ENCODE data around the gene DHPS.
"Not testable (repeated sequence)": the region's sequence is repeated elsewhere in the genome, so short reads cannot be mapped to it uniquely, and the experiment has no call there.

Gene DHPS

DNA sequence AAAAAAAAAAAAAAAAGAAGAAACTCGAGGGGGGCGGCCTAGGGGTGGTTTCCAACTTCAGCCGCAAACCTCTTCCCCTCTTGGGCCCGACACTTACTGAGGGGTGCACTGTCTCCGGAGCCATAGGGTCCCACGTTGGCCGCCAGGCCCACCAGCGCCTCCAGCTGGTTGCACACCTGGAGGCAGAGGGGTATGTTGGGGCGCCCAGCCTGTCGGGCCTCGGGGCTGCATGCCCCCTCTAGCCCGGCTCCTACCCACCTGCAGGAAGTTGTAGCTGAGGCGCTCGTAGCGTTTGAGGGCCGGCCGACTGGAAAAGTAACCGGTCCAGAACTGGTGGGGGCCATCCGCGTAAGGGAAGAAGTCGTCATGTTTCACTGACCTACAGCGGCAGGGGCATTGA is 23.7 kb downstream of the DHPS start:
- no peak for DNase-seq
- intact Hi-C loops (cut with DNase I) = no loop called here

DNA sequence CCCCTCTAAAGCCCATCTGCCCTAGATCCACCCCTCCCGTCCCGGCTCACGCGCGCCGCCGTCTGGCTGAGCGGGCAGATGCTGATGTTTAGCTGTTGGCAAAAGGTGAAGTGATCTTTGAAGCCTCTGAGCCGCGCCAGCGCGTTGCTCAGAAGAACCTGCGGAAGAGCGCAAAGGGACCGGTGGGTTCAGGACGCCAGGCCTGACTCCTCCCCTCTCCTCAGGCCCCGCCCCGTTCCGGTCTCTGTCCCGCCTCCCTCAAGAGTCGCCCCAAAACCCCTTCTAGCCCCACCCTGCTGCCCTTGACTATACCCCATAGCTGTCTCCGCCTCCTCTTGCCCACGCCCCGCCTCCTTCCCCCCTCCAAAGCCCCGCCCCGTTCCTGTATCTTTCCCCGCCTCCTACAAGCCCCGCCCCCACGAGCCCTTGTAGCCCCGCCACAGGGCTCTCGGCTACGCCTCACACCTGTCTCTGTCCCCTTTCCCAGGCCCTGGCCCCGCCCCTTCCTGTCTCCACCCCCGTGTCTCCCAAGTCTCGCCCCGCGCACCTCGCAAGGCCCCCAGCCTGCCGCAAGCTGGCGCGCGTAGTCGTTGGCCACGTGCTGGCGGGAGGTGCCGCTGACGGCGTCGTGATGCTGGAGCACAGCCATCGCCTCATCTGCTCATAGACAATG is 24.6 kb downstream of the DHPS start:
- intact Hi-C loops (cut with DNase I) = no loop called here
- DNase-seq = no peak

DNA sequence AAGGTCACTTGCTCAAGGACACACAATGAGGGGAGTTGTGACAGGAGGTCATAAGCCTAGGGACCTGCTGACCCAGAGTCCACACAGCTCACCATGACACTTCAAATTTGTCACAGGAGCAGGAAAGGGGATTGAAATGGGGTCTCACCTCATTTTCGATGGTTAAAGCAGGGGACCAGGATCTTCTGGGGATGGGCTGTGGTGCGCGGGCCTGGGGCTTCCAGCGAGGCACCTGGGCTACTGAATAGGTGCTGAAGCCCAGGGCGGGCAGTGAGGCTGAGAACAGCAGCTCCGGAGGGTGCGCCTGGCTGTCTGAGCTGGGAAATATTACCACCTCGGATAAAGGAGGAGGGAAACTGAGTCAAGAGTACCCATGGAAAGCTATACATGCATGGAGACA is 26.1 kb downstream of the DHPS start:
- DNase-seq = no peak
- intact Hi-C loops (cut with DNase I) = no loop called here

DNA sequence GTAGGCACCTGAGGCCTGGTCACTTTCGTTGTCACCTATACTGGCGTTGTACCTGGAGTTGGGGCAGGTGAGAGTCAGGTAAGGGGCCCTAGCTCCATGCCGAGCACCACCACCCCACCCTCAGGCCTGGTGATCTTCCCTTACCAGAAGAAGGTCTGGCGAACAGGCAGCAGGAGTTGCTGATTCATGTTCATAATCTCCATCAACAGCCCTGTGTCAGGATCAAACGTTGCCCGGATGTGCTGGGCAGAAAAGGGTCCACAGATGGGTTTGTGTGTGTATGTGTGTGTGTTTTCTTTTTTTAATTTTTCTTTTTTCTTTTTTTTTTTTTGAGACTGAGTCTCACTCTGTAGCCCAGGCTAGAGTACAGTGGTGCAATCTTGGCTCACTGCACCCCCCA is 29.5 kb downstream of the DHPS start:
- intact Hi-C loops (cut with DNase I) = no loop called here

DNA sequence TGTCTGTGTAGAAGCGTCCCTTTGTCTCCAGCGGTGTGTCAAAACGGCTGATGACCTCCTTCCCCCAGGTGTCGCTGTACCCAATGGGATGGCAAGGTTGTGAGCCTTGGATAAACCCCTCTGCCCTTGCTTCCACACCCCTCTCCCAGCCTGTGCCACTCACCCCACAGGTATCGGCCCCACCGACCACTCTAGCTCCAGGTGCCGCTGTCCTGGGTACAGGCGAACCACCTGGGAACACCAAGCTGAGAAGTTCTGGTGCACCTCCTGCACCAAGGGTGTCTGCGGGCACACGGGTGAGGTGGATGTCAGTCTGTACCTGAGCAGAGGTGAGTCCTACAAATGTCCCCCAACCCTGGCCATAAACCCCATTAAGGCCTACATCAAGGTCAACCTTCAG is 31.7 kb downstream of the DHPS start:
- DNase-seq = no peak
- intact Hi-C loops (cut with DNase I) = no loop called here

More for the DNA sequence above, 29.5 kb downstream of the DHPS start:
- no peak for DNase-seq

DNA sequence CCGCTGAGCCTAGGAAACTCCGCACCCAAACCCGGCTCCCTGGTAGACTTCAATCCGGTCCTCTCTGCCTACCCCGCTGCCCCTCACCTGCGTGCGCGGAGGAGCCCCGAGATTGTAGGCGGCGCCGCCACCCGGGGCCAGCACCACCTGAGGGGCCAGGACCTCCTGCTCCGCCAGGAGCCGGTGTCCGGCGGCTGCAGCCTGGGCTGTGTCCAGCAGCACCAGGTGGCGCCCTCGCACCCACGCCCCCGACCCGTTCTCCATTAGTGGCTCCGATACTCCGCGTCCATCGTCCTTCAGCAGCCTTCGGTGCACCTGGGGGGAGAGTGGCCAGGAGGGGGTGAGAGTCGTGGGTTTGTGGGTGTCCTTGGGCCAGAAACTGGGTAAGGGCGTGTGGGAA is 33.6 kb downstream of the DHPS start:
- peak in 1 of 42 donors; percentile 52 for DNase-seq
- intact Hi-C loops (cut with DNase I) = no loop called here

DNA sequence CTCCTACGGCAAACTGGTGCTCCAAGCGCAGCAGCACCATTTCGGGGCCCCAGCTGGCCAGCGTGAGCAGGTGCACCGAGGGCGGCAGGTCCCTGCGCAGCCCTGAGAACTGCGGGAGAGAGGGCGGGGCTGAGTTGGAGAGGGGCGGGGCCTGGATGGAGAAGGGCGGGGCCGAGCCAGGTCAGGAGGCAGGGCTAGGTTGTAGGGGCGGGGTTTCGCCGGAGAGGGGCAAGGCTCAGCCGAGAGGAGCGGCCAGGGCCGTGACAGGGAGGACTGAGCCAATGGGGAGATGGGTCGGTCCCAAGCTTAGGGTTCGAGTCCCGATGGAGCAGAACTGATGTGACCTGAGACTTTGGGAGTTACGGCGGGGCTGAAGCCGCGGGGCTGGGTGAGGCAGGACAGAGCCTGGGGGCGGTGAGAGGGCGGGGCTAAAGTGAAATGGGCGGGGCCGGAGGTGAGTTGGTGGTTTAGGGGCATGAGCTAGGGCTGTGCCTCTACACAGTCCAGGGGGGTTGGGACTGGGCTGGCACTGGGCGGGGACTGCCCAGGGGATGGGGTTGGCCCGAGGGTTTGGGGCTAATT is 34.1 kb downstream of the DHPS start:
- peak in 36 of 42 donors; percentile 24 to 76 (median 58) for DNase-seq
- intact Hi-C loops (cut with DNase I) = no loop called here

DNA sequence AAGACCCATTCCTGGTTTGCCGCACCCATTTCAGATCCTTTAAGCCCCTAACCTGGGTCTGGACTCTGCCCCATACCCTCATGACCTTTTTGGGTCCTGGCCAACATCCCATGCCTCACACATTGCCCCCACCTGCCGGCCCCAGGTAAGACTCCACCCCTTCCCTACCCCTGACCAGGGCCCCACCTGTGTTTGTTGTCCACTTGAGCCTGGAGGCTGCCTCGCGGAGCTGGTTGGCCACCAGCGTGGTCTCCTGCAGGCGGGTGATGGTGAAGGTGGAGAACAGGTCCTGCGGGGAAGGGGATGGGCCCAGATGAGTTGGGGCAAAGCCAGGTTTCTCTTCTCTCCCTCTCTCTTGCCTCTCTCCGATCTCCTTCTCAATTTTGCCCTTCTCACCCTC is 34.6 kb downstream of the DHPS start:
- intact Hi-C loops (cut with DNase I) = no loop called here
- no peak for DNase-seq

DNA sequence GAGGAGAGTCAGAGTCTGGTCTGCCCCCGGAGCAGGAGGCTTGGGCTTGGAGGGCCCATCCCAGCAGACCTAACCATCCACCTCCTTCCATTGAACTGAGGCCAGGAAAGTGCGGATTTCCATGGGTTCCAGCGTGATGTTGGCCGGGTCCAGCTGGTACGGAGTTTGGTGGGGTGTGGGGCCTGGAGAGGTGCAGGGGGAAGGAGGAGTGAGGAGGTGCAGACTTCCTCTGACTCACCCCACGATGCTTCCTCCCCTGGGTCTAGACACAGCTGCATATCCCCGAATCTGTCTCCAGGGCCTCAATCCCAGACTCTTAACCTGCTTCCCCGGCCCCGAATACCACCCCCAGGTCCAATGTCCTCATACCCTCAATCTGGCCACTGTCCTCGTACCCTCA is 35.1 kb downstream of the DHPS start:
- DNase-seq = no peak
- intact Hi-C loops (cut with DNase I) = no loop called here

DNA sequence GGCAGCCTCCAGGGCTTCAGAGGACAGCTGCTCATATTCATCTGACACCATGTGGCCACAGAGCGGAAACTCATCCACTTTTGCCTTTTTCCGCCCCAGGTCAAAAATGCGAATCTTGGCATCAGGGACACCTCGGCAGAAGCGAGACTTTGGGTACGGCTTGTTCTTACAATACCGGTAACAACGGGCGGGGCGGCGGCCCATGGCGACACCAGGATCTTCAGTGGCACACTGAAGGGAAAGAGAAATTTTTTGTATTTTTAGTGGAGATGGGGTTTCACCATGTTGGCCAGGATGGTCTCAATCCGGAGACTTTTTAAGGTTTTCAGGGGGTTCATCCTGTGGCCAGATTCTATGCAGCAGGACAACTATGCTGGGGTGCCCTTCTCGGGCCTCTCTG is 38.0 kb downstream of the DHPS start:
- DNase-seq; intact Hi-C loops (cut with DNase I): not testable (repeated sequence)

DNA sequence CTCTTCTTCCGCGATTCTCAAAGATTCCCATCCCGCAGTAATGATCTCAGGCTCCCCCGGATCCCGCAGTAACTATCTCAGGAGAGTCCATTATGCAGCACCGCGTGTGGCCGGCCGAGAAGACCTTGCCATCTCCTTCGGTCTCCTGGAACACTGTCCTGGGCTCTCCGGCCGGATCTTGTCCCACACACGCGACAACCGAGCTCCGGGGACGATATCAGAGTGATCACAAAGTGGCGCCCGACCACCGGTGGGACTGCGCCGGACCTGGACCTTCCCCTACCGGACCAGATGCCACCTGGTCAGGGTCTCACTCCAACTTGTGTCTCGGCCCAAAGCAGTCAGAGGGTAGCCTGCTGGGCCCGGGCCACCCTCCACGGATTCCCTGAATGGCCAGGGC is 39.2 kb downstream of the DHPS start:
- no peak for DNase-seq
- intact Hi-C loops (cut with DNase I) = no loop called here

DNA sequence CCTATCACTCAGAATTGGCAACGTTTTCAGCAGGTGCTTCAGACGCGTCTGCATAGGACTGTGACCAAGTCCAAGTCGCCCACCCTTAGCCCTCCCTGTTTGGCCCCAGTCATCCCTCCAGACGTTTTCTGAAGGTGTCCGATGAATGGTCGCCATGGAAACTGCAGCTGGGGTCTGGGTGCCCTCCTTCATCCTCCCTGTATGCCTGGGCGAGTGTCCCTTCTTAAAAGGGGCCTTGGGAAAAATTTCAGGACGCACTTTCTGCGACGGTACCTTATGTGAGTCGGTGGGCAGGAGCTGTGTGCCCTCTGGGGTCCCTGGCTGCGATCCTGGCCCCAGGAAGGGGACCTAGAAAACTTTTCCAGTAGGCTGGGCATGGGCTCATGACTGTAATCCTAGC is 40.2 kb downstream of the DHPS start:
- intact Hi-C loops (cut with DNase I) = no loop called here
- DNase-seq = no peak

DNA sequence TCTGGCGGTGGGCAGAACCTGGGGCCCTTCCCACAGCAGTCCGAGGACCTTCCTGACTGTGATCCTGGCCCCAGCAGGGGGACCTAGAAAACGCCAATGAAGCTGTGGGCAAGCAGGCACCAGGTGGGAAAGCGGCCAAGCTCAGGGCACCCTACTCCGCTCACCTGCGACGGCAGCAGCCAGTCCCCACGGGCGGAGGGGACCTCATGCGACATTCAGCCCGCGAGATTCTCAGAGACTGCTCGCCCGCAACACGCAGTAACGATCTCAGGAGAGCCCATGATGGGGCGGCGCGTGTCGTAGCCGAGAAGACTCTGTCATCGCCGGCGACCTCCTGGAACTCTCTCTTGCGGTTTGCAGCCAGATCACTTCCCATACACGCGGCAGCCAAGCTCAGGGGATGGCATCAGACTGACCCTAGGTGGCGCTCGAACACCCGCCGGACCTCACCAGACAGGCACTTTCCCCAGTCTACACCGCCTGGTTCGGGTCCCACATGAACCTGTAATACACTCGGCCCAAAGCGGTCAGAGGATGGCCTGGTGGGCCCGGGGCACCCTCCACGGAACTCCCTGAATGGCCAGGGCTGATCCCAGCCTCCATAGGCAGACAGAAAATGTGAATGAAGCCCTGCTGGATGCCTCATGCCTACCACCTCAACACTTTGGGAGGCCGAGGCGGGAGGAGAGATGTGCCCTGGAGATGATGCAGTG is 41.6 kb downstream of the DHPS start:
- intact Hi-C loops (cut with DNase I) = no loop called here
- peak; percentile 65 to 92 (median 81) for DNase-seq

DNA sequence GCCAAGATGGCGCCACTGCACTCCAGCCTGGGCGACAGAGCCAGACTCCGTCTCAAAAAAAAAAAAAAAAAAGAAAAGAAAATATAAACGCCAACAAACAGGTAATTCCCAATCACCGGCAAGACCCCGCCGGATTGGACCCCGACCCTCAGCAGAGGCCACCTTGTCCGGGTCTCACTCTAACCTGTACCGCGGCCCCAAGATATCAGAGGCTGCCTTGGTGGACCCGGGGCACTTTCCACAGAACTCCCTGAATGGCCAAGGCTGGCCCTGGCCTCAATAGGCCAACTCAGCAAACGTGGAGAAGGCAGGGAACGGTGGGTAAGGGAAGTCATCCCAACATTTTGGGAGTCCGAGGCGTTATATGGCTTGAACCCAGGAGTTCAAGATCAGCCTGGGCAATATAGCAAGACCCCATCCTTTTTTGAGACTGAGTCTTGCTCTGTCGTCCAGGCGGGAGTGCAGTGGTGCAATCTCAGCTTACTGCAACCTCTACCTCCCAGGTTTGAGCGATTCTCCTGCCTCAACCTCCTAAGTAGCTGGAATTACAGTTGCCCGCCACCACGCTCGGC is 43.0 kb downstream of the DHPS start:
- intact Hi-C loops (cut with DNase I) = no loop called here
- DNase-seq = no peak

DNA sequence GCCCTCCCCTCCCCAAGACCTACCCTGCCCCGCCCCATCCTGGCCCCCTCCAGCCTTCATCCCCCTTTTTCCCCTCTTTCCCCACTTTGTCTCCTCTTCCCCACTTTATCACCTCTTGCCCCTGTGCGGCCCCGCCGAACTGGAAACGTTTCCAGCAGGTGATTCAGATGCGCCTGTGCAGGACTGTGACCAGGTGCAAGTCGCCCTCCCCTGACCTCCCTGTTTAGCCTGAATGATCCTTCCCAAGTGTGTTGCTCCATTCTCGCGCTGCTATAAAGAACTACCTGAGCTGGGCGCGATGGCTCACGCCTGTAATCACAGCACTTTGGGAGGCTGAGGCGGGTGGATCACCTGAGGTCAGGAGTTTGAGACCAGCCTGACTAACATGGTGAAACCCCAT is 45.0 kb downstream of the DHPS start:
- no peak for DNase-seq
- intact Hi-C loops (cut with DNase I) = no loop called here

DNA sequence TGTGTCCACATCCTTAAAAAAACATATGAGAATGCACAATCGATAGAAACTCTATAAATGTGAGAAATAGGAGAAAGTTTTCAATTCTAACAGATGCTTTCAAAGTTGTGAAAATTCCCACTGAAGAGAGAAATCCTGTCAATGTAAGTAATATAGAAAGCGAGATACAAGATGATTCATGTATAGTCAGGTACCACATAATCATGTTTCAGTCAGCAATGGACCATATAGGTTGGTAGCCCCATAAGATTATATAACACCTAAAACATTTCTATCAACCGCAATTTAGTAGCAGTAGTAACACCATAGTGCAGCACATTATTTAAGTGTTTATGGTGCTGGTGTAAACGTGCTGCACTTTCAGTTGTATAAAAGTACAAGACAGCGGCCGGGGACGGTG is 52.5 kb downstream of the DHPS start:
- intact Hi-C loops (cut with DNase I) = no loop called here
- no peak for DNase-seq

DNA sequence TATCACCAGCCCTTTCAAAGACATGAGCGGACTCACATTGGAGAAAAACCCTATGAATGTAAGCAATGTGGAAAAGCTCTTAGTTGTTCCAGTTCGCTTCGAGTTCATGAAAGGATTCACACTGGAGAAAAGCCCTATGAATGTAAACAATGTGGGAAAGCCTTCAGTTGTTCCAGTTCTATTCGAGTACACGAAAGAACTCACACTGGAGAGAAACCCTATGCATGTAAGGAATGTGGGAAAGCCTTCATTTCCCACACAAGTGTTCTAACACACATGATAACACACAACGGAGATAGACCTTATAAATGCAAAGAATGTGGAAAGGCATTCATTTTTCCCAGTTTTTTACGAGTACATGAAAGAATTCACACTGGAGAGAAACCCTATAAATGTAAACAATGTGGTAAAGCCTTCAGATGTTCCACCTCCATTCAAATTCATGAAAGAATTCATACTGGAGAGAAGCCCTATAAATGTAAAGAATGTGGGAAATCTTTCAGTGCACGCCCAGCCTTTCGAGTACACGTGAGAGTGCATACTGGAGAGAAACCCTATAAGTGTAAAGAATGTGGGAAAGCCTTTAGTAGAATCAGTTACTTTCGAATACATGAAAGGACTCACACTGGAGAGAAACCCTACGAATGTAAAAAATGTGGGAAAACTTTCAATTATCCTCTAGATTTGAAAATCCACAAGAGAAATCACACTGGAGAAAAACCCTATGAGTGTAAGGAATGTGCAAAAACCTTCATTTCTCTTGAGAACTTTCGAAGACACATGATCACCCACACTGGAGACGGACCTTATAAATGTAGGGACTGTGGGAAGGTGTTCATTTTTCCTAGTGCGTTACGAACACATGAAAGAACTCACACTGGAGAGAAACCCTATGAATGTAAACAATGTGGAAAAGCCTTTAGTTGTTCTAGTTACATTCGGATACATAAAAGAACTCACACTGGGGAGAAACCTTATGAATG is 53.3 kb downstream of the DHPS start:
- DNase-seq = no peak
- intact Hi-C loops (cut with DNase I) = no loop called here

DNA sequence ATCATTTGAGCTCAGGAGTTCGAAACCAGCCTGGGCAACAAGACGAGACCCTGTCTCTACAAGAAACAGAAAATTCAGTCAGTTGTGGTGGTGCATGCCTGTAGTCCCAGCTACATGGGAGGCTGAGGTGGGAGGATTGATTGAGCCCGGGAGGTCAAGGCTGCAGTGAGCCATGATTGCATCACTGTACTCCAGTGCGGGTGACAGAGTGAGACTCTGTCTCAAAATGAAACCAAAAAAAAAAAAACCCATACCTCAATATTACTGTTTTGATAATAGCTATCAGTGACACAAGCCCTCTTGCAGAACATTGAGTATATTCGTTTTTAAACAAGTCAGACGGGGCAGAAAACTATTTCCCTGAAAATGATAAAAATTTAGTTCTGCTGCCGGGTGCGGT is 54.7 kb downstream of the DHPS start:
- no peak for DNase-seq
- intact Hi-C loops (cut with DNase I) = no loop called here

Data from head of caudate nucleus (tissue), 42 donors.